Skeletal muscle tissue (tissue), 4 donors: ENCODE measurements around the gene NCAPH2. TPM values are rescaled to one million over a fixed set of nuclear protein-coding genes. Genes with fewer than 3 reads are reported as not detected.
A peak's percentile ranks its signal among the peaks of the same experiment; 100 is the strongest.

Experiments used
- H3K27ac ChIP-seq: one replicate; pipeline ENCODE4 v1.7.0; 2013; ENCODE audit warnings: mild to moderate bottlenecking, low read depth, low read length, inconsistent platforms
- H3K27me3 ChIP-seq, 3 donors: one replicate each; pipeline ENCODE4 v1.7.0; 2013; ENCODE audit warnings: low read length in 3 of 3; ENCODE audit not compliant: control insufficient read depth in 3 of 3, insufficient read depth in 3 of 3
- H3K36me3 ChIP-seq, 3 donors: one replicate each; pipeline ENCODE4 v1.7.0; 2013; ENCODE audit warnings: low read length in 3 of 3; ENCODE audit not compliant: control insufficient read depth in 3 of 3, insufficient read depth in 3 of 3
- H3K4me1 ChIP-seq, 3 donors: one replicate each; pipeline ENCODE4 v1.7.0; 2013; ENCODE audit warnings: low read length in 3 of 3, mild to moderate bottlenecking in 3 of 3; ENCODE audit not compliant: control insufficient read depth in 3 of 3, insufficient read depth in 3 of 3
- H3K4me3 ChIP-seq, 3 donors: one replicate each; pipeline ENCODE4 v1.7.0; 2013; ENCODE audit warnings: low read length in 3 of 3
- H3K9ac ChIP-seq, 3 donors: one replicate each; pipeline ENCODE4 v1.7.0; 2013; ENCODE audit warnings: low read length in 3 of 3, mild to moderate bottlenecking in 3 of 3, moderate library complexity in 2 of 3, low read depth in 1 of 3
- H3K9me3 ChIP-seq, 3 donors: one replicate each; pipeline ENCODE4 v1.7.0; 2013; ENCODE audit warnings: low read length in 3 of 3; ENCODE audit not compliant: control insufficient read depth in 3 of 3
- total RNA-seq: library from RNA; depleted of rRNA; stranded (reverse); fragments of >200 nt; gene quantifications from one replicate; pipeline ENCODE4 v1.2.3, GENCODE V29; 2014
- donor health status: Osteomylitis.

Gene NCAPH2
- total RNA-seq, 1 donor from 2014 or later, result 34.4 TPM

DNA sequence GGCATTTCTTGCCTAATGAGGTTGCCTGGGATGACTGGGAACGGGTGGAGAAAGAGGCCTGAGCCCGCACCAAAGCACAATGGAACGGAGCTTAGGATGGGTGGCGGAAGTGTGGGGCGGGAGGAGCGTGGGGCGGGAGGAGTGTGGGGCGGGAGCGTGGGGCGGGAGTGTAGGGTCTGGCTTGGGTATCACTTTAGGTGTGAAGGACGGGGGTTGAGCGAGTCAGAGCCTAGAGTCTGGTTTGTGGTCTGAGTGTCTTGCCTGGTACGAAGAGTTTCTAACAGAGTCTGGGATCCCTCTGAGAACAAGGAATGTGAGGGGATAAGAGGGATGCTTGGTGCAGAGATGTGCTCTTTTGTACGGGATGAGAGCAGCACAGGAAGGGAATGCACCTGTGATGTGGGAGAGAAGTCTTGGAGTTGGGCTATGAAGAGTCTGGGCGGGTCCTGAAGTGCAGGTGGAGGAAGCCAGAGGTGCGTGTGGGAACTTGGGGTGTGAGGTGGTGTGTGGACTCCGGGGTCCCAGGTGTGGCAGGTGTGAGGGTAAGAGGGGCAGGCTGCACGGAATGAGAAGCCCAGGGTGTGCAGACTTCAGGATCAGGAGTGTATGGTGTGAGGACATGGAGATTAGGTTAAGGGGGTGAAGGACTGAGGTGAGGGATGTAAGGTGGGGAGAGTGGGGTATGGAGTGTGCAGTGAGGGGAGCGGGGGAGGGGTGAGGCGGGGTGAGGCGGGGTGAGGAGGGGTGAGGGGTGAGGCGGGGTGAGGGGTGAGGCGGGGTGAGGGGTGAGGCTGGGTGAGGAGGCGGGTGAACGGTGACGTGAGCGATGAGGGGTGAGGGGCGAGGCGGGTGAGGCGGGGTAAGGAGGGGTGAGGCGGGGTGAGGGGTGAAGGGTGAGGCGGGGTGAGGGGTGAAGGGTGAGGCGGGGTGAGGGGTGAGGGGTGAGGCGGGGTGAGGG, 53.7 kb downstream of the NCAPH2 start:
- Histone ChIP-seq H3K4me3 (no peak overlapping the region), H3K27me3 (peaks cover 0 to 3% (median 3%) of the 10 kb centered on the region in 3 donors), H3K36me3 (no peaks in the 10 kb centered on the region), H3K9ac (no peak overlapping the region), H3K27ac (no peak overlapping the region), H3K4me1 (peaks cover 10 to 19% (median 12%) of the 10 kb centered on the region in 3 donors), H3K9me3 (no peaks in the 10 kb centered on the region)

DNA sequence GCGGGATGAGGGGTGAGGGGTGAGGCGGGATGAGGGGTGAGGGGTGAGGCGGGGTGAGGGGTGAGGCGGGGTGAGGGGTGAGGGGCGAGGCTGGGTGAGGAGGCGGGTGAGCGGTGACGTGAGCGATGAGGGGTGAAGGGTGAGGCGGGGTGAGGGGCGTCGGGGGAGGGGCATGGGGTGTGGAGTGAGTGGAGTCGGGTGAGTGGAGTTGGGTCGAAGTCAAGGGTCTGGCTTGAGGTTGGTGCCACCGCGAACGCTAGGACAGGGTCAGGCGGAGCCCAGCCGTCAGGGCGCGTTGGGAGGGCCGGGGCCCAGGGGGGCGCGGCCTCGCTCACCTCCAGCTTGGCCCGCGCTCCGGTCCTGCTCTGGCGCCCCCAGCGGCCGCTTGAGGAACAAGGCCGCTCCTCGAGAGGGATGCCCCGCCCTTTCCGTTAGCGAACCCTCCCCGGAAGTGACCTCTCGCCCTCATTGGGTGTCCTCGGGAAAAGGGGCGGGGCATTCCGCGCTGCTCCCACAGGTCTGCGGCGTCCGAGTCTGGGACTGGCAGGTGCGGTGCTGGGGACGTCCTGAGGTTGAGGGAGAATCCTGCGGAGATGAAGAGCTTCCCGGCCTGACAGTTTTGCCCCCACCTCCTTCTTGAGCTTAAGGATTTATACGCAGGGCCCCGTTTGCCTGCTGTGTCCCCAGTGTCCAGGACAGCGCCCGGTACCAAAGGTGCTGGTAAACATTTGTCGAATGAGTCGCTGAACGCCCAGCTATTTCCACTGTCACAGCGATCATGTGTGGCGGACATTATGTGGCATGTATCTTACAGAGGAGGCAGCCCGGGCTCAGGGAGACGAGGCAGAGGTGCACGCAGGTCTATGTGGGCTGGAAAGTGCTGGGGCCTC, 54.7 kb downstream of the NCAPH2 start, which contains the start of gene SYCE3:
TSS of gene SYCE3 (minus strand) at position 397 of the 890 bp plus-strand sequence. CDS start 6,514 bp downstream, outside the sequence.
- Histone ChIP-seq H3K36me3 (peaks cover 3 to 7% (median 3%) of the 10 kb centered on the region in 3 donors), H3K9ac (peak within 1 kb of the TSS; percentile 83 to 94 (median 91)), H3K27me3 (peaks cover 0 to 3% (median 3%) of the 10 kb centered on the region in 3 donors), H3K27ac (peak within 1 kb of the TSS; percentile 90), H3K9me3 (no peaks in the 10 kb centered on the region), H3K4me1 (peaks cover 10 to 19% (median 12%) of the 10 kb centered on the region in 3 donors), H3K4me3 (peak within 1 kb of the TSS; percentile 85 to 90 (median 90))

- peak overlapping the region; percentile 83 to 94 (median 91) for H3K9ac ChIP-seq
- no peaks in the 10 kb centered on the region for H3K9me3 ChIP-seq
- peak overlapping the region; percentile 85 to 90 (median 90) for H3K4me3 ChIP-seq
- peaks cover 6 to 11% (median 6%) of the 10 kb centered on the region in 3 donors for H3K36me3 ChIP-seq
- peaks cover 0 to 3% (median under 1%) of the 10 kb centered on the region in 3 donors for H3K27me3 ChIP-seq
- H3K4me1 ChIP-seq, result peaks cover 10 to 19% (median 12%) of the 10 kb centered on the region in 3 donors
- peak overlapping the region; percentile 90 for H3K27ac ChIP-seq
Observed at GRCh38 chr22:50563413-50564160, 55.6 kb downstream of the NCAPH2 start.

- peaks cover 12 to 18% (median 13%) of the 10 kb centered on the region in 3 donors for H3K36me3 ChIP-seq
- H3K27ac ChIP-seq, result no peak overlapping the region
- H3K9ac ChIP-seq, result peak overlapping the region in 1 of 3 donors; percentile 50
- H3K27me3 ChIP-seq, result no peaks in the 10 kb centered on the region
- no peak overlapping the region for H3K4me3 ChIP-seq
- no peaks in the 10 kb centered on the region for H3K9me3 ChIP-seq
- H3K4me1 ChIP-seq, result peaks cover 10 to 19% (median 16%) of the 10 kb centered on the region in 3 donors
Observed at GRCh38 chr22:50564289-50564688, 56.3 kb downstream of the NCAPH2 start.

DNA sequence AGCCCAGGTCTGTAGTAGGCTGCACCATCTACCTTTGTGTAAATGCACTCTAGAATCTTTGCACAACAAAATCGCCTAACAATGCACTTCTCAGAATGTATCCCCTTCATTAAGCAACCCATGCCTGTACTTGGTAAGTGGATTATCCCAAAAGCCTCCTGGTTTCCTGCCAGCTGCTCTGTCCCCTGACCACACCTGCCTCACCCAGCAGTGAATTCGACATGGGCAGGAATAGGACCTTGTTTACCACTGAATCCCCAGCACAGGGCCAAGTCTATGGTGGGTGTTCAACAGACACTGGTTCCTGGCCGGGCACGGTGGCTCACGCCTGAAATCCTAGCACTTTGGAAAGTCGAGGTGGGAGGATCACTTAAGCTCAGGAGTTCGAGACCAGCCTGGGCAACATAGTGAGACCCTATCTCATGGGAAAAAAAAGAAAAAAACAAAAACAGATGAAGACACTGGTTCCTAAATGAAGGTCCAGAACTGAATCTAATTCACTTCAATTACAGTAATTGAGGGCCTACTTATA, 59.8 kb downstream of the NCAPH2 start:
- Histone ChIP-seq H3K27me3 (no peaks in the 10 kb centered on the region), H3K9ac (no peak overlapping the region), H3K4me3 (no peak overlapping the region), H3K36me3 (peaks cover 40 to 53% (median 48%) of the 10 kb centered on the region in 3 donors), H3K4me1 (peaks cover 23 to 51% (median 39%) of the 10 kb centered on the region in 3 donors), H3K9me3 (no peaks in the 10 kb centered on the region), H3K27ac (no peak overlapping the region)

DNA sequence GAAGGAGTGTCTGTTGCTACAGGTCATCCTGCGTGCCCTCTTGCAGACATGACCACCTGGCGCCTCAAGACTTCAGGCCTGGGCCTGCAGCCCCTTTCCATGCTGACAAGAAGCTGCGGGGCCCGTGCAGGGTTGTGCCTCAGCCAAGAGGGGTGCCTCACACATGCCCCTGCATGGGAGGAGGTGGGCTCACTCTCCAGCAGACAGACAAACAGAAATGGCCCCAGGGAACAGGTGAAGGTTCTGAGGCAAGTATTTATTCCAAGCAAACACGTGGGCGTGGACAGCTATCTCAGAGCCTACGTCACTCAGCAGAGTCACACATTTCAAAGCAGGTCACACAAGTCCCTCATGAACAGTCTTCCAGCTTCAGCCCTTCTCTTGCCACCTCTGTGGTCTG, 60.6 kb downstream of the NCAPH2 start:
- peaks cover 44 to 60% (median 56%) of the 10 kb centered on the region in 3 donors for H3K36me3 ChIP-seq
- no peak overlapping the region for H3K27ac ChIP-seq
- no peak overlapping the region for H3K4me3 ChIP-seq
- no peaks in the 10 kb centered on the region for H3K9me3 ChIP-seq
- no peaks in the 10 kb centered on the region for H3K27me3 ChIP-seq
- peak overlapping the region in 1 of 3 donors; percentile 8 for H3K9ac ChIP-seq
- H3K4me1 ChIP-seq, result peaks cover 16 to 49% (median 31%) of the 10 kb centered on the region in 3 donors

- Histone ChIP-seq H3K4me3 (no peak overlapping the region), H3K9me3 (no peaks in the 10 kb centered on the region), H3K36me3 (peaks cover 46 to 64% (median 60%) of the 10 kb centered on the region in 3 donors), H3K4me1 (peaks cover 13 to 47% (median 27%) of the 10 kb centered on the region in 3 donors), H3K27me3 (no peaks in the 10 kb centered on the region), H3K27ac (no peak overlapping the region), H3K9ac (no peak overlapping the region)
Observed at GRCh38 chr22:50569041-50569459, 61.0 kb downstream of the NCAPH2 start.

GRCh38 chr22:50569896-50570535, 62.0 kb downstream of the NCAPH2 start:
- Histone ChIP-seq H3K27ac (no peak overlapping the region), H3K36me3 (peaks cover 50 to 71% (median 67%) of the 10 kb centered on the region in 3 donors), H3K27me3 (no peaks in the 10 kb centered on the region), H3K4me3 (no peak overlapping the region), H3K9me3 (no peaks in the 10 kb centered on the region), H3K9ac (no peak overlapping the region), H3K4me1 (peaks cover 13 to 48% (median 20%) of the 10 kb centered on the region in 3 donors)
